ENCODE results near the gene CFAP74.

CFAP74 gene

GRCh38 chr1:1964811-1965210 is 38.8 kb downstream of the CFAP74 start:
- no peak overlapping the region for H3K27ac ChIP-seq (ENCODE audit: extremely low read depth, low read depth, low read length)
- ChIA-PET POLR2A (no interaction called here), CTCF (no interaction called here)

DNA sequence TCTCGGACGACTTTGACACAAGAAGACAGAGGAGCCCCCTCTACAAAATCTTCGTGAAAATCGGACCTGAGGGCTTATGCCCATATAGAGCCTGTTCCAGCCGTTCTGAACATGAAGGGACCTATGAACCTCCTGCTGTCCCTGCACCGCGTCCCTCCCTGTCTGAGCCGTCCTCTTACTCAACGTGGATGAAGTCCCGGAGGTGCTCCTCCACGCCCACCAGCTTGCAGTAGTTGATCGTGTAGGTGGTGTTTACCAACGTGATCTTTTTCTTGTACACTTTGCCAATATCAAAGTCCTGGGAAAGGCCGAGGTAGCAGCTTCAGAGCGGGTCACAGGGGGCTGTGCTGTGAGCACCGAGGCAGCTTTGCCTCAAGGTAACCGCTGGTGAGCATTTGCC is 40.0 kb downstream of the CFAP74 start:
- TF ChIP-seq ZNF292 (tag by site-specific recombination; IDR thresholded peaks at IDR 0.05; ENCODE audit: borderline replicate concordance, low read depth): no peak
- no peak for TF ChIP-seq ZNF560 (tag by site-specific recombination; IDR thresholded peaks at IDR 0.05; ENCODE audit: borderline replicate concordance)
- TF ChIP-seq ZFHX2 (tag by site-specific recombination; conservative IDR thresholded peaks at IDR 0.05): peak; percentile 34; the same call in 1 of the 2 replicates
- peak; percentile 27; the same call in 1 of the 2 replicates for TF ChIP-seq EGR2 (tag by site-specific recombination; IDR thresholded peaks at IDR 0.05; ENCODE audit: low read depth)
- TF ChIP-seq ZSCAN23 (tag by site-specific recombination; IDR thresholded peaks at IDR 0.05): no peak
- CTCF ChIA-PET: interaction anchor here (1.0 to 8.8 kb wide), 3 partner anchors 20 to 211 kb away, joined by 3 to 118 read pairs (median 4); no protein-coding TSS in a partner anchor
- POLR2A ChIA-PET: interaction anchor here (0.6 kb wide), 1 partner anchor 215 kb away, joined by 3 read pairs; no protein-coding TSS in a partner anchor

More at GRCh38 chr1:1964811-1965210, 38.8 kb downstream of the CFAP74 start:
- no peak for TF ChIP-seq ZNF776 (tag by site-specific recombination; IDR thresholded peaks at IDR 0.05; ENCODE audit: borderline replicate concordance)
- TF ChIP-seq, protein P1, sequence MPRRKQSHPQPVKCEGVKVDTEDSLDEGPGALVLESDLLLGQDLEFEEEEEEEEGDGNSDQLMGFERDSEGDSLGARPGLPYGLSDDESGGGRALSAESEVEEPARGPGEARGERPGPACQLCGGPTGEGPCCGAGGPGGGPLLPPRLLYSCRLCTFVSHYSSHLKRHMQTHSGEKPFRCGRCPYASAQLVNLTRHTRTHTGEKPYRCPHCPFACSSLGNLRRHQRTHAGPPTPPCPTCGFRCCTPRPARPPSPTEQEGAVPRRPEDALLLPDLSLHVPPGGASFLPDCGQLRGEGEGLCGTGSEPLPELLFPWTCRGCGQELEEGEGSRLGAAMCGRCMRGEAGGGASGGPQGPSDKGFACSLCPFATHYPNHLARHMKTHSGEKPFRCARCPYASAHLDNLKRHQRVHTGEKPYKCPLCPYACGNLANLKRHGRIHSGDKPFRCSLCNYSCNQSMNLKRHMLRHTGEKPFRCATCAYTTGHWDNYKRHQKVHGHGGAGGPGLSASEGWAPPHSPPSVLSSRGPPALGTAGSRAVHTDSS (tag by site-specific recombination; IDR thresholded peaks at IDR 0.05): no peak
- TF ChIP-seq ZNF362 (tag by site-specific recombination; IDR thresholded peaks at IDR 0.05): no peak
- no peak for TF ChIP-seq ZNF707 (tag by site-specific recombination; IDR thresholded peaks at IDR 0.05)
- TF ChIP-seq ZNF302 (tag by site-specific recombination; IDR thresholded peaks at IDR 0.05; ENCODE audit: low read depth): no peak
- no peak for TF ChIP-seq ZNF416 (tag by site-specific recombination; IDR thresholded peaks at IDR 0.05)
- TF ChIP-seq PRDM4 (tag by site-specific recombination; IDR thresholded peaks at IDR 0.05): no peak
- no peak for TF ChIP-seq BCL11B (tag by site-specific recombination; IDR thresholded peaks at IDR 0.05; ENCODE audit: low read depth)
- H3K4me3 ChIP-seq (ENCODE audit: low read depth, low read length): no peak overlapping the region
- no peaks in the 10 kb centered on the region for H3K4me1 ChIP-seq (ENCODE audit: control insufficient read depth, insufficient read depth, low read length)
- no peaks in the 10 kb centered on the region for H3K9me3 ChIP-seq (ENCODE audit: control insufficient read depth, insufficient read depth, low read depth, low read length)
- H3K36me3 ChIP-seq (ENCODE audit: control insufficient read depth in 2 of 2, insufficient read depth in 1 of 2, low read length in 2 of 2): no peaks in the 10 kb centered on the region

DNA sequence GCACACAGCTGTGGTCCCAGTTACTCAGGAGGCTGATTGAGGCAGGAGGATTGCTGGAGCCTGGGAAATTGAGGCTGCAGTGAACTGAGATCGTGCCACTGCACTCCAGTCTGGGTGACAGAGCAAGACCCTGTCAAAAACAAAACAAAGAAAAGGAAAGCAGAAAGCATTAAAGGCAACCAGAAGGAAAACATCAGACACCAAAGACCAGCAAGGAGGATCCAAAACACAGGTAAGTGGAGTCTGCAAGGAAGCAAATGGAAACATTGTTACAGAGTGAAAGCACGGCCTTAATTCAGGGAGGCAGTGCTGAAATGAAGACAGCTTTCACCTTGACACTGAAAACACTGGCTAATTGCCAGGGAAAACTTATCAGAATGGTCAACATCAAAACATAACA is 40.8 kb downstream of the CFAP74 start:
- no peak overlapping the region for H3K4me3 ChIP-seq (ENCODE audit: low read depth, low read length)
- no peaks in the 10 kb centered on the region for H3K4me1 ChIP-seq (ENCODE audit: control insufficient read depth, insufficient read depth, low read length)
- H3K9me3 ChIP-seq (ENCODE audit: control insufficient read depth, insufficient read depth, low read depth, low read length): no peaks in the 10 kb centered on the region
- H3K36me3 ChIP-seq (ENCODE audit: control insufficient read depth in 2 of 2, insufficient read depth in 1 of 2, low read length in 2 of 2): no peaks in the 10 kb centered on the region
- CTCF ChIA-PET: interaction anchor here (1.0 to 8.8 kb wide), 4 partner anchors 16 to 212 kb away, joined by 3 to 118 read pairs (median 12); no protein-coding TSS in a partner anchor
- no peak overlapping the region for H3K27ac ChIP-seq (ENCODE audit: extremely low read depth, low read depth, low read length)
- no peak for TF ChIP-seq BCL11B (tag by site-specific recombination; IDR thresholded peaks at IDR 0.05; ENCODE audit: low read depth)
- peak; percentile 99 for TF ChIP-seq ZNF133 (tag by site-specific recombination; IDR thresholded peaks at IDR 0.05)
- POLR2A ChIA-PET: no interaction called here

More for the DNA sequence above, 40.0 kb downstream of the CFAP74 start:
- H3K27ac ChIP-seq (ENCODE audit: extremely low read depth, low read depth, low read length): no peak overlapping the region
- H3K4me1 ChIP-seq (ENCODE audit: control insufficient read depth, insufficient read depth, low read length): no peaks in the 10 kb centered on the region
- no peaks in the 10 kb centered on the region for H3K36me3 ChIP-seq (ENCODE audit: control insufficient read depth in 2 of 2, insufficient read depth in 1 of 2, low read length in 2 of 2)
- H3K4me3 ChIP-seq (ENCODE audit: low read depth, low read length): no peak overlapping the region
- no peaks in the 10 kb centered on the region for H3K9me3 ChIP-seq (ENCODE audit: control insufficient read depth, insufficient read depth, low read depth, low read length)
